ACHN (cell line): ENCODE measurements around the gene AIG1.
A peak's percentile ranks its signal among the peaks of the same experiment; 100 is the strongest.

ENCODE experiments used
- DNase-seq: peaks from one replicate; pipeline ENCODE4 v3.0.0-alpha.2; 2015
- in situ Hi-C: cut with HindIII; loops from 2 replicates; pipeline ENCODE4 v1.10.0; 2017; ENCODE audit warnings: low sequenced_read_pairs, low pct_ligation_motif_present, low pct_unique_long_range_greater_than_20kb

AIG1 gene

DNA sequence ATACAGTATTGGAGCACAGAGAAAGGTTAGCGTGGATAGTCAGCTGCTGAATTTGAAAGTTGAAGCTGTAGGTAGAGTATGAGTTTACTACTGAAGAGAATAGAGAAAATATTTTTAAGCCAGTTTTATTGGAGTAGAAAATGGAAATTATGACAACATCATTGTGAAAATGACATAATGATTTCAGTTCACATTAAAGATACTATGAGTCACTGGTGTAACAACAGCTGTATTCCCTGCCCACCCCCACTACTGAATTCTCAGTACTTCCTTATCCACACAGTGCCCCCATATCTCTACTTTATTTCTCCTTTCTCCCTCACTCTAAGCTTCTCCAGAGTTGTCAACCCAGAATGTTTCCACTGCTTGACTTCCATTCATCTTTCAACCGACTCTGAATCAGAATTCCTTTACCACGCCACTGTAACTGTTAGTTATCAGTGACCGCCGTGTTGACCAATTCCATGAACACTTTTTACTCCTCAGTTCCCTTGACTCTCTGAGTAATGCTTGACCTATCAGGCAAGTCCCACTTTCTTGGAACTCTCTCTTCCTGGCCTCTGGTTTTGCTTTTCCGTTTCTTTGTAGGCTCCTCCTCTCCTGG lies 139.6 kb downstream of the AIG1 start:
- no peak for DNase-seq
- in situ Hi-C loops = no loop called here

DNA sequence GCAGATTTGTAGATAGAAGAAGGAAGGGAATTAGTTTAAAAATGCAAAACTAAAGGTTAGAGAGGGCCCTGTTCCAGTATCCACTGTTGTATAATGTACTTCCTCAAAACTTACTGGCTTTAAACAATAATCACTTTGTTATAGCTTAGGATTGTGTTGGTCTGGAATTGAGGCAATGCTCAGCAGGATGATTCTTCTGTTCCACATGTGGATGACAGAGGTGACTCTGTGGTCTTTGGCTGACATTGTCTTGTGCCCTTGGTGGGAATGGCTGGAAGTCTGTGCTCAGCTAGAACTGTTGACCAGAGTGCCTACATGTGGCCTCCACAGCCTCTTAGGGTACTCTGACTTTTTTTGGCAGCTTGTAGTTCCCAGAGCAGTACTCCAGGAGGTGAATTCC lies 143.4 kb downstream of the AIG1 start:
- no peak for DNase-seq
- in situ Hi-C loops = no loop called here

DNA sequence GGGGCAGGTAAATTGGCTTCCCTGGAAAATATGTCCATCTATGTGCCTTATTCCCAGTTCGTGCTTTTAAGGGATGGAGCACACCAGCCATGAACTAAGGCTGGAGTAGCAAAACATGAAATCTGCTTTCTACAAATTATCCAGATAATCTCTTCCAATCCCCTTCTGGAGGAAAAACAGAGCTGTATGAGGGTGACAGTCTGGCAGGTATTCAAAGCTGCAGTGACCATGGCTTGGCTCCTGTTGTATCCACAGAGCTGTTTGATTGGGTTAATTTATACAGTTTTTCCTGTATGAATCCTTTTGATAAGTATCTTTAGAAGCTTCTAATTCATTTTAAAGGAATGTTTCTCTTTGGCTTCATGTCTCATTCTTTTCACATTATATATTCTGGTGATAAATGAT lies 144.4 kb downstream of the AIG1 start:
- DNase-seq = no peak
- in situ Hi-C loops = no loop called here

DNA sequence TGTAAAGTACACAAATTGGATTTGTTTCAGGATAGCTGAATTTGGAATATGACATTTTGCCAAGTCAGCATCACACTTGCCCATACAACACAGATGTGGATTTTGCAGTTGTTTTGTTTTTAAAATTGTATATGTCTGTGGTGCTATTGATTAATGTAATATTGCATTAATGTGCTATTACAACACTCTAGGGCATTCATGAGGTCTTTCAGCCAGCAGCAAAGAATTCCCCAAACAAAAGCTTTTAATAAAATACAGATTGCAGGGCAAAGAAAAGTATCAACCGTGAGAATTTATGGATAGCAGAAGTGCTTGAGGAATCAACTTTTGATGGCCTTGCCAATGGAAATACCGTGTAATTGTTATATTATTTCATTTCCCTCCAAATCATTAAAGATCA lies 144.9 kb downstream of the AIG1 start:
- no peak for DNase-seq
- in situ Hi-C loops = no loop called here

DNA sequence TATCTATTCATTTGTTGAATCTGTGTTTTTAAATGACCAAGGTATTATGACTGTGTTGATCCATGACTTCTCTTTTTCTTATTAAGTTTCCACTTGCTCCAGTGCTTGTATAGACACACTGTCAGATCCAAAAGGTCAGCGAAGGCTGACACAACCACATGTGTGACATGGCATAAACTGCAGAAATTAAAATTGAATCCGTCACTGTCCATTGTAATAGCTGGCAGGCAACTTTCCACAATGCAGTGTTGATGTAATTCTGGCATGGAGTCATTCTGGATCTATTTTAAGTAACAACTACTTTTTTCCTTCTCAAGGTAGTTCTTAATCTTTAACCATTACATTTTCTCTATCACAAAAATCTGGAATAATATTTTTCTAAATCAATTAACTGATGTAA lies 145.3 kb downstream of the AIG1 start:
- no peak for DNase-seq
- in situ Hi-C loops = no loop called here

DNA sequence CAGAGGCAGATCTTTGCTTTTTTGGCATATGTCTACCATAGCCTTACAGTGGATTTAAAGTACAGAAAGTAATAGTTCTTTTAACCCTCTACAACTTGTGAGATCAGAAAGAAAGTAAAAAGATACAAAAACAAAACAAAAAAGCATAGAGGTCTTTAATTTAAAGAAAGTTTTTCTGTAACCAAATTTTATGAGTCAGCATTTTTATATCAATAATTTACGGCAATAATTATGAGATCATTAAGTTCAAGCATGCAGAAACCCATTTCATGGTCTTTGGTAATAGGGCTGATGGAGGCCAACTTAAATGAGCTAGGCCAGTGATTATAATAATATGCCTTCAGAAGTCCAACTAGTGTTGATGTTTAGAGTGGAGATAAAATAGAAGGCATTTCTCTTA lies 145.9 kb downstream of the AIG1 start:
- DNase-seq = no peak
- in situ Hi-C loops = no loop called here

DNA sequence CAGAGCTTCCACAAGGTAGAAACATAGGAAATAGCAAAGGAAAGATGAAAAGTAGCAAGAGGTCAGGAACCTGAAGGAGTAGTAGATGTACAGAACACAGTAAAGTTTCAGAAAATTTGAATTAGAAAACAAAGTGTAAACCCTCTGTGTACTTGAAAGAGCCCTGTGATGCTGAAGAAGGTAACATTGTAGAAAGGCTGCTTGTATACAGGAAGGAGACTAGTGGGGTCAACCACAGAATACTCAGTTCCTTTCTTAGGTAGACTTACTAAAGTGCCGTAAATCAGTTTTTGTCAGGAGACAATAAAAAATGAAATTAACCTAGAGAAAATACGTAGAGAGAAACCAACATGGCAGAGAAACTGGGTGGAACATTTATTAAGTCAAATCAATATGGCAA lies 149.7 kb downstream of the AIG1 start:
- no peak for DNase-seq
- in situ Hi-C loops = no loop called here

GRCh38 chr6:143213859-143214376 lies 153.2 kb downstream of the AIG1 start:
- no peak for DNase-seq
- in situ Hi-C loops = no loop called here

DNA sequence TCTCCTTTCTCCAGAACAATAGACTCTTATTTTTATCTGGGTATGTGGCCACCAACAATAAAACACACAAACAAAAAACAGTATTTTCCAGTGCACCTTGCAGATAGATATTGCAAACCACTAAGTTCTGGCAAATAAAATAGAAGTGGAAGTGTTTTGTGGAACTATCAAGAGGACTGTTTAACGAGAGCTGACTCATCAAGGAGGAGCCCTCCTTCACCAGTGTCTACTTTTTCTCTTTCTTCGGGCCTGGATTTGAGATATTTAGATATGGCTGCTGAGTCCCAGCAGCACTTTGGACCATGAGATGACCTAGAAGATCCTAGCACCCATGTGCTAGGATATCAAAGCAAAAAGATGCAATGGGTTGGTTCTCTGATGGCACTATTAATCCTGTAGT lies 154.7 kb downstream of the AIG1 start:
- in situ Hi-C loops = no loop called here
- DNase-seq = no peak

- in situ Hi-C loops = no loop called here
- DNase-seq = no peak
Observed at GRCh38 chr6:143215771-143216170, 155.1 kb downstream of the AIG1 start.

- in situ Hi-C loops = no loop called here
- no peak for DNase-seq
Observed at GRCh38 chr6:143218233-143218632, 157.5 kb downstream of the AIG1 start.

DNA sequence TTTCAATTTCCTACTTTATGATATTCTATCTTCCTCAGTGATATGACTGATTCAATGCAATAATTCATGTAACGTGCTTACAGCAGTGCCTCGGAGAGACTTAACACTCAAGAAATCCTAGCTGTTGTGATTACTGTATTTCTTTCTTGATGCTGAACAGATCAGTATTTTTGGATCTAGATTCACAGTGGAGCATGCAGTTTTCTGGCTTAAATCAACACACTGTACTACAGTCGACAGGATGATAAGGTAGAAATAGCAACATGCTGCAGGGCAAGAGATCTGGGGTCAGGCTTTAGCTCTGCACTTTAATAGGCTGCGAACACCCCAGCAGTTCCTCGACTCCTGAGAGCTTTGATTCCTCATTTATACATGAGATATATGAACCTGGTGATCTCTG lies 161.0 kb downstream of the AIG1 start:
- in situ Hi-C loops = no loop called here
- no peak for DNase-seq

DNA sequence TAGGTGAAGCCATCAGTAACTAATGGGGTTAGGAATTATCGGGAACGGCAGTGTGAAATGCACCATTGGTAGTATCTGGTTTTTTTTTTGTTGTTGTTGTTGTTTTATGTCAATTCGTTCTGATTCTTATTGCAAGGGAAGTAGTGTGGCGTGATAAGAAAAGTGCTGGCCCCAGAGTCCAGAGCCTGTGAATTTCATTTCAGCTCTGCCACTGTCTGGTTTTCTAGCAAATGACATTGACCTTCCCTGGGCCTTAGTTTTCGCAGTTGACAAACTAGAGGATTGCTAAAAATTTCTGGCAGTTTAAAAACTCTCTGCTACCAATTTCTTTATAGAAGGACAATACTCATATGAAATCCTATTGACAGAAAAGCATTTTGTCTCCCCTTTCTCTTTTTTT lies 161.6 kb downstream of the AIG1 start:
- in situ Hi-C loops = no loop called here
- no peak for DNase-seq

DNA sequence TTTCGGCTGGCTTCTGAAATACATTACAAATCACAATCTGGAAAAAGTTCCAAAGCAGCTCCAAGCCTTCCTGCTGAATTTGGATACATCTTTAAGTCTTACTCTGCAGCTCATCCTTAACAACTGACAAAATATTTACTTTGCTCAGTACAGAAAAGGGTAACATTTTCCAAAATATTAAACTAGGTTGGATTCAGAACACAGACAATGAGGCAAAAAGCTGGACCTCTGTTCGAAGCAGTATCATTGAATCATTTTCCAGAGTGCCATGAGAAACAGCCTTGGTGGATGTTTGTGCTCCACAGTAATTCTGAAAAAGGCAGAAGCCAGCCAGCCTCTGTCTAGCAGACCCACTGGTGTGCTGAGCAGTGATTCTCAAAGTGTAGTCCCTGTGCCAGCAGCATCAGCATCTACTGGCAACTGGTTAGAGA lies 162.1 kb downstream of the AIG1 start:
- in situ Hi-C loops = no loop called here
- DNase-seq = no peak

- in situ Hi-C loops = no loop called here
- DNase-seq = no peak
Observed at GRCh38 chr6:143223895-143224294, 163.2 kb downstream of the AIG1 start.

DNA sequence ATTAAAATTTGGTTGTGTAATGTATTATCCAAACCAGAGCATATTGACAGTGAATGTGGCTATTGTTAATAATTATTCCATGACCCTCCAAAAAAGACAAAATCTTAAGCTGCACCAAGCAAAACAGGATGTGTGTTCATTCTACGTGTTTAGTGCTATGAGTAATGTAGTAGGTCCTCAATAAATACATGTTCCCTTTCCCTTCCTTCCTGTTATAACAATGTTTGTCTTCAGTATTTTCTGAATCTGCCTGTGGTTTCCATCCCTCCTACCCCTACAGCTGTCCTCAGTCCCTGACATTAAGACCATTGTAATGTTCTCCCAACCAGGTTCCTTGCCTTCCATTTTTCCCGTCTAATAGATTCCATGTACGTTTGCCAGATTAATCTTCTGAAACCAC lies 163.8 kb downstream of the AIG1 start:
- DNase-seq = no peak
- in situ Hi-C loops = no loop called here

DNA sequence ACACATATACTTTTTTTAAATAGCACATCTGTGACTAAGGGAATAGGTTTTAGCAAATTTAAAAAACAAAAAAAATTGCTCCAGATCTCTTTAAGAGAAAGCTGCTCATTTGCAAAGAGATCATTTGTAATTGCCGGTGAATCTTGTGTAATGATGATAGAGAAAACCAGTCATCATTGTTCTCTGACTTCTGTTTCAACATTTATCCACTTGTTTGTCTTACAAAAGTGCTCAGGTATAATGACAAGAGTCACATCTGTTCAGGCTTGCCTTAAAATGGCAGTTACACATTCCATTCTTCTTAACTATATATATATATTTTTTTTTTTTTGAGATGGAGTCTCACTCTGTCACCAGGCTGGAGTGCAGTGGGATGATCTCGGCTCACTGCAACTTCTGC lies 165.2 kb downstream of the AIG1 start:
- no peak for DNase-seq
- in situ Hi-C loops = no loop called here

DNA sequence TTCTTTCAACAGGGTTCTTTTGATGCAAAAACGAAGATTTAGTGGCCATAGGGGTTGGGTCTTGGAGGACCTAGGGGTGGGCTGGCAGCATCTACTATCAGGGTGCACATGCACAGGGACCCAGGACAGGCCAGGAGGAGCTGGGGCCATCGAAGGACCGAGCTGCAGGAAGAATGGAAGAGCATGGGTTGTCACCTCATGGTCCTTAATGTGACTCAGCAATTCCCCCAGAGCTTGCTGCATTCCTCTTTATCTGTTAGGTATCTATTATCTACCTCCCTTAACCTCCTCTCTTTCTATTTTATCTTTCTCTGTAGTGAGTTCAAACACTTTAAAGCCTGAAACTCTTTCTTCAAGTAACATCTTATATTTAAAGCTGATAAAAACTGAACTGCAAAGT lies 167.0 kb downstream of the AIG1 start:
- in situ Hi-C loops = no loop called here
- DNase-seq = no peak

DNA sequence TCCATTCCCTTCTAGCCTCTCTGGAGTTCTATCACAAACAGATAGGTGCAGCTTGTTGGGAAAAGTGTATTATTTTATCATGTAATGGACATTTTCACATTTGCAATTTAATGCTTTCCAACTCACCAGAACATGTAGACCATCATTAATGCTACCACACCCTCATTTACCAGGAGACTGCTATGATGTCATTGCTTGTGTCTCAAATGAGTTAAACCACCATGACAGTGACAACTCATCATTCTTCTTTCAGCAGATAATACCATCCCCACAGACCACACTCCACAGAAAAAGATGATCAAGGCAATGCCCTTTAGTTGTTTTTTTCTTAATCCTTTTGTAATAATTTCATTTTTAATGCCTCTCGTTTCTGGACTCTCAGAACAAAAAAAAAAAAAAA lies 168.7 kb downstream of the AIG1 start:
- in situ Hi-C loops = no loop called here
- no peak for DNase-seq

DNA sequence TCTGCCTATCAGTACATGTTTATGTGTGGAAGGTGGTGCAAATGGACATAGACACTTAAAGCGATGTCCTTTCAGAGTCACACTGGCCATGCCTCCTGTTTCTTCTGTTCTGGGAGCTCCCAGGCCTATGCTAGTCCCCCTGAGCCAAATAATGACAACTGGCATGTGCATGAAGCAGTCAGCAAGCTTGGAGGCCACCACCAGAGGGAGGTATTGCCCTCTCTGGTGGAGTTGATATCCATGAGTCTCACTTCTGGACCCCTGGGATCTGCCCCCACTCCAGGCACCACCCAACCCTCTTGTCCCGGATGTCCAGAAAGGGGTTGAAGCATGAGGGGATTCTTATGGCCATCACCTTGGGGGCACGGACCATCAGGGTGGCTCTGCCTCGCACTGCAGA lies 172.2 kb downstream of the AIG1 start:
- in situ Hi-C loops = no loop called here
- peak; percentile 58 for DNase-seq
